H9 (cell line): ENCODE data around the gene KHSRP. TPM values are rescaled to one million over a fixed set of nuclear protein-coding genes. Genes with fewer than 3 reads are reported as not detected.
A peak's percentile ranks its signal among the peaks of the same experiment; 100 is the strongest.

Source experiments
- DNase-seq: peaks from one replicate; pipeline ENCODE4 v3.0.0-alpha.2; 2017
- H2AFZ ChIP-seq: one replicate; pipeline ENCODE4 v1.6.1; 2013; ENCODE audit warnings: mild to moderate bottlenecking, low read length, control low read depth, moderate library complexity
- H2AK5ac ChIP-seq: 2 replicates; pipeline ENCODE4 v1.6.1; 2013; ENCODE audit warnings: low read length, control low read depth, mixed read lengths; ENCODE audit not compliant: insufficient read length
- H2BK120ac ChIP-seq: one replicate; pipeline ENCODE4 v1.6.1; 2013; ENCODE audit warnings: low read depth, mild to moderate bottlenecking, low read length, control low read depth, inconsistent platforms; ENCODE audit not compliant: poor library complexity, severe bottlenecking
- H2BK12ac ChIP-seq: 2 replicates; pipeline ENCODE4 v1.6.1; 2013; ENCODE audit warnings: low read length, control low read depth, mixed read lengths, low read depth; ENCODE audit not compliant: insufficient read length
- H2BK15ac ChIP-seq: 2 replicates; pipeline ENCODE4 v1.6.1; 2013; ENCODE audit warnings: low read depth, low read length, control low read depth
- H2BK20ac ChIP-seq: one replicate; pipeline ENCODE4 v1.6.1; 2013; ENCODE audit warnings: low read depth, mild to moderate bottlenecking, low read length, control low read depth, inconsistent platforms; ENCODE audit not compliant: poor library complexity, severe bottlenecking
- H2BK5ac ChIP-seq: 2 replicates; pipeline ENCODE4 v1.6.1; 2013; ENCODE audit warnings: low read length, control low read depth, mixed read lengths; ENCODE audit not compliant: insufficient read length
- H3K14ac ChIP-seq: 2 replicates; pipeline ENCODE4 v1.6.1; 2013; ENCODE audit warnings: low read length, control low read depth; ENCODE audit not compliant: insufficient read depth
- H3K18ac ChIP-seq: 2 replicates; pipeline ENCODE4 v1.6.1; 2013; ENCODE audit warnings: low read depth, mild to moderate bottlenecking, mixed read lengths, low read length, control low read depth; ENCODE audit not compliant: insufficient read length
- H3K23ac ChIP-seq: 2 replicates; pipeline ENCODE4 v1.6.1; 2013; ENCODE audit warnings: low read length, control low read depth, mixed read lengths, low read depth; ENCODE audit not compliant: insufficient read length
- H3K23me2 ChIP-seq: 2 replicates; pipeline ENCODE4 v1.6.1; 2013; ENCODE audit warnings: low read depth, mild to moderate bottlenecking, mixed read lengths, low read length, control low read depth; ENCODE audit not compliant: insufficient read length, poor library complexity, severe bottlenecking
- H3K27ac ChIP-seq: 2 replicates; pipeline ENCODE4 v1.5.1; 2013; ENCODE audit warnings: low read length, control low read depth, mixed read lengths, low read depth; ENCODE audit not compliant: insufficient read length
- H3K27me3 ChIP-seq: 2 replicates; pipeline ENCODE4 v1.6.1; 2013; ENCODE audit warnings: low read length, control low read depth, inconsistent platforms; ENCODE audit not compliant: insufficient read depth
- H3K4ac ChIP-seq: 2 replicates; pipeline ENCODE4 v1.6.1; 2013; ENCODE audit warnings: low read depth, mild to moderate bottlenecking, control low read depth, inconsistent platforms, low read length, moderate library complexity
- H3K4me1 ChIP-seq: 2 replicates; pipeline ENCODE4 v1.6.1; 2013; ENCODE audit warnings: low read length, control low read depth, inconsistent platforms; ENCODE audit not compliant: insufficient read depth
- H3K4me2 ChIP-seq: 2 replicates; pipeline ENCODE4 v1.6.1; 2013; ENCODE audit warnings: low read length, control low read depth, mixed read lengths; ENCODE audit not compliant: insufficient read length, insufficient read depth
- H3K56ac ChIP-seq: 2 replicates; pipeline ENCODE4 v1.6.1; 2013; ENCODE audit warnings: low read depth, mild to moderate bottlenecking, mixed read lengths, low read length, control low read depth; ENCODE audit not compliant: insufficient read length
- H3K79me1 ChIP-seq: 2 replicates; pipeline ENCODE4 v1.6.1; 2013; ENCODE audit warnings: low read depth, mild to moderate bottlenecking, moderate library complexity, low read length, control low read depth, inconsistent platforms; ENCODE audit not compliant: insufficient read depth, poor library complexity, severe bottlenecking
- H3K79me2 ChIP-seq: 2 replicates; pipeline ENCODE4 v1.6.1; 2013; ENCODE audit warnings: low read length, control low read depth, inconsistent platforms; ENCODE audit not compliant: insufficient read depth
- H3K9ac ChIP-seq: 2 replicates; pipeline ENCODE4 v1.6.1; 2013; ENCODE audit warnings: low read length, control low read depth, mixed read lengths; ENCODE audit not compliant: insufficient read length; ENCODE audit errors: extremely low read depth
- H3K9me3 ChIP-seq: one replicate; pipeline ENCODE4 v1.6.1; 2013; ENCODE audit warnings: low read depth, low read length, inconsistent platforms; ENCODE audit not compliant: control insufficient read depth
- H3T11ph ChIP-seq: one replicate; pipeline ENCODE4 v1.6.1; 2013; ENCODE audit warnings: mild to moderate bottlenecking, low read length, control low read depth, inconsistent platforms
- H4K20me1 ChIP-seq: one replicate; pipeline ENCODE4 v1.6.1; 2013; ENCODE audit not compliant: control insufficient read depth, insufficient read length, insufficient read depth
- H4K5ac ChIP-seq: 2 replicates; pipeline ENCODE4 v1.6.1; 2013; ENCODE audit warnings: low read depth, mild to moderate bottlenecking, mixed read lengths, low read length, control low read depth; ENCODE audit not compliant: insufficient read length
- H4K8ac ChIP-seq: replicated peaks from 2 replicates; pipeline ENCODE4 v1.6.1; 2013; ENCODE audit warnings: low read length, control low read depth, mixed read lengths, low read depth; ENCODE audit not compliant: insufficient read length
- H4K91ac ChIP-seq: 2 replicates; pipeline ENCODE4 v1.6.1; 2013; ENCODE audit warnings: low read depth, mild to moderate bottlenecking, moderate library complexity, mixed read lengths, low read length, control low read depth; ENCODE audit not compliant: insufficient read length
- H3K27ac Mint-ChIP-seq, 3 experiments: 2 replicates in 2 of 3; 3 replicates in 1 of 3; pipeline ENCODE4 v1.8.0; 2020 to 2021; ENCODE audit warnings: mixed read lengths in 3 of 3, mild to moderate bottlenecking in 1 of 3, moderate library complexity in 1 of 3
- H3K27me3 Mint-ChIP-seq: 2 replicates; pipeline ENCODE4 v1.8.0; 2021; ENCODE audit warnings: low read depth, mild to moderate bottlenecking, moderate library complexity, mixed read lengths
- H3K36me3 Mint-ChIP-seq, 3 experiments: 2 replicates in 2 of 3; 3 replicates in 1 of 3; pipeline ENCODE4 v1.8.0; 2020 to 2021; ENCODE audit warnings: low read depth in 3 of 3, mixed read lengths in 3 of 3; ENCODE audit not compliant: insufficient read depth in 1 of 3
- H3K4me1 Mint-ChIP-seq, 2 experiments: 2 replicates each; pipeline ENCODE4 v1.8.0; 2020; ENCODE audit warnings: mixed read lengths in 2 of 2
- H3K4me3 Mint-ChIP-seq, 2 experiments: 2 replicates in 1 of 2; 3 replicates in 1 of 2; pipeline ENCODE4 v1.8.0; 2020 to 2021; ENCODE audit warnings: mild to moderate bottlenecking in 2 of 2, mixed read lengths in 2 of 2, moderate library complexity in 1 of 2
- H3K9me3 Mint-ChIP-seq, 2 experiments: 2 replicates in 1 of 2; 3 replicates in 1 of 2; pipeline ENCODE4 v1.8.0; 2020; ENCODE audit warnings: mild to moderate bottlenecking in 2 of 2, mixed read lengths in 2 of 2, moderate library complexity in 1 of 2
- WGBS: extraction: QIAGEN DNeasy Blood & Tissue Kit; methylation state at CpG from one replicate; pipeline ENCODE4 v1.1.7; 2013; ENCODE audit warnings: missing lambda C conversion rate, low lambda C conversion rate, mixed read lengths; ENCODE audit not compliant: insufficient read length; ENCODE audit errors: extremely low coverage; 5-methylcytosine and 5-hydroxymethylcytosine counted together
- total RNA-seq: library from RNA; stranded (reverse); gene quantifications from 2 replicates; pipeline ENCODE4 v1.2.1, GENCODE V29; 2021
- TF ChIP-seq, protein P1 (sequence below): fragments of 200-600 bp; sonication (generic); conservative IDR thresholded peaks from 3 replicates; pipeline ENCODE4 v1.8.0; 2021; ENCODE audit warnings: antibody characterized with exemption, mild to moderate bottlenecking

KHSRP gene
- total RNA-seq, 1 experiment from 2014 or later: 602 TPM

- no peak overlapping the region for H3K27ac ChIP-seq
- H3K4me3 Mint-ChIP-seq: peak overlapping the region in 1 of 2 experiments; percentile 38; a peak in 1 of 5 replicates
Measured at GRCh38 chr19:6421075-6422014, 3.3 kb downstream of the KHSRP start.

More at GRCh38 chr19:6421075-6422014, 3.3 kb downstream of the KHSRP start:
- no peaks in the 10 kb centered on the region for H3K4me1 ChIP-seq
- no CpG with 5 or more reads among the region's 20 CpGs for WGBS
- H4K20me1 ChIP-seq: no peaks in the 10 kb centered on the region
- H3K9me3 Mint-ChIP-seq: peaks cover 6 to 8% of the 10 kb centered on the region in 2 experiments
- no peak overlapping the region for H3K9ac ChIP-seq
- H3K27ac Mint-ChIP-seq: peak overlapping the region in 2 of 3 experiments; percentile 64 to 70; a peak in 2 of 7 replicates
- peaks cover 43 to 79% (median 74%) of the 10 kb centered on the region in 3 experiments for H3K36me3 Mint-ChIP-seq
- H3K79me2 ChIP-seq: peaks cover 44% of the 10 kb centered on the region
- H3K4ac ChIP-seq: no peak overlapping the region
- H3K79me1 ChIP-seq: peaks cover 7% of the 10 kb centered on the region
- no peak for DNase-seq
- H3K27me3 Mint-ChIP-seq: peaks cover 4% of the 10 kb centered on the region; the same call in 1 of the 2 replicates
- H3K4me2 ChIP-seq: no peak overlapping the region
- no peak overlapping the region for H2BK12ac ChIP-seq
- H2BK20ac ChIP-seq: no peak overlapping the region
- TF ChIP-seq, protein P1, sequence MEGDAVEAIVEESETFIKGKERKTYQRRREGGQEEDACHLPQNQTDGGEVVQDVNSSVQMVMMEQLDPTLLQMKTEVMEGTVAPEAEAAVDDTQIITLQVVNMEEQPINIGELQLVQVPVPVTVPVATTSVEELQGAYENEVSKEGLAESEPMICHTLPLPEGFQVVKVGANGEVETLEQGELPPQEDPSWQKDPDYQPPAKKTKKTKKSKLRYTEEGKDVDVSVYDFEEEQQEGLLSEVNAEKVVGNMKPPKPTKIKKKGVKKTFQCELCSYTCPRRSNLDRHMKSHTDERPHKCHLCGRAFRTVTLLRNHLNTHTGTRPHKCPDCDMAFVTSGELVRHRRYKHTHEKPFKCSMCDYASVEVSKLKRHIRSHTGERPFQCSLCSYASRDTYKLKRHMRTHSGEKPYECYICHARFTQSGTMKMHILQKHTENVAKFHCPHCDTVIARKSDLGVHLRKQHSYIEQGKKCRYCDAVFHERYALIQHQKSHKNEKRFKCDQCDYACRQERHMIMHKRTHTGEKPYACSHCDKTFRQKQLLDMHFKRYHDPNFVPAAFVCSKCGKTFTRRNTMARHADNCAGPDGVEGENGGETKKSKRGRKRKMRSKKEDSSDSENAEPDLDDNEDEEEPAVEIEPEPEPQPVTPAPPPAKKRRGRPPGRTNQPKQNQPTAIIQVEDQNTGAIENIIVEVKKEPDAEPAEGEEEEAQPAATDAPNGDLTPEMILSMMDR: no peak
- no peak overlapping the region for H3K18ac ChIP-seq
- H4K8ac ChIP-seq: no peak overlapping the region
- no peak overlapping the region for H2BK5ac ChIP-seq
- H3T11ph ChIP-seq: no peak overlapping the region
- H3K4me1 Mint-ChIP-seq: peaks cover 10 to 15% of the 10 kb centered on the region in 2 experiments
- H3K56ac ChIP-seq: no peak overlapping the region
- H4K91ac ChIP-seq: no peak overlapping the region
- no peaks in the 10 kb centered on the region for H3K9me3 ChIP-seq
- no peak overlapping the region for H2AK5ac ChIP-seq
- no peak overlapping the region for H3K23ac ChIP-seq
- no peak overlapping the region for H2AFZ ChIP-seq
- peaks cover 4% of the 10 kb centered on the region for H3K23me2 ChIP-seq
- H2BK15ac ChIP-seq: no peak overlapping the region
- H3K14ac ChIP-seq: no peak overlapping the region
- no peaks in the 10 kb centered on the region for H3K27me3 ChIP-seq
- H4K5ac ChIP-seq: no peak overlapping the region
- no peak overlapping the region for H2BK120ac ChIP-seq
